KMS-11 (cell line): ENCODE data around the gene CTNNA3.

Source experiments
- H2AFZ ChIP-seq: fragments of 200-600 bp; sonication (generic); 2 replicates; pipeline ENCODE4 v1.6.1; 2016; ENCODE audit warnings: antibody characterized with exemption, mixed run types, low read depth
- H3K27ac ChIP-seq: fragments of 200-600 bp; sonication (generic); 2 replicates; pipeline ENCODE4 v1.6.1; 2016; ENCODE audit warnings: mild to moderate bottlenecking, mixed run types
- H3K27me3 ChIP-seq: fragments of 200-600 bp; sonication (generic); 2 replicates; pipeline ENCODE4 v1.6.1; 2017; ENCODE audit warnings: mild to moderate bottlenecking, low read depth, mixed run types, moderate library complexity; ENCODE audit not compliant: insufficient read depth
- H3K36me3 ChIP-seq: fragments of 200-600 bp; sonication (generic); 2 replicates; pipeline ENCODE4 v1.6.1; 2017; ENCODE audit warnings: mild to moderate bottlenecking, mixed run types; ENCODE audit not compliant: insufficient read depth
- H3K4me1 ChIP-seq: fragments of 200-600 bp; sonication (generic); 2 replicates; pipeline ENCODE4 v1.6.1; 2016; ENCODE audit warnings: mild to moderate bottlenecking, low read depth, mixed run types; ENCODE audit not compliant: poor library complexity, severe bottlenecking
- H3K4me2 ChIP-seq: fragments of 200-600 bp; sonication (generic); 2 replicates; pipeline ENCODE4 v1.7.0; 2016; ENCODE audit warnings: mild to moderate bottlenecking, mixed run types
- H3K4me3 ChIP-seq: fragments of 200-600 bp; sonication (generic); IDR thresholded peaks from 2 replicates; pipeline ENCODE4 v1.6.1; 2017; ENCODE audit warnings: low read depth, low read length, mixed read lengths; ENCODE audit not compliant: insufficient read depth
- H3K79me2 ChIP-seq: fragments of 200-600 bp; sonication (generic); 2 replicates; pipeline ENCODE4 v1.6.1; 2016; ENCODE audit warnings: low read depth, mixed run types; ENCODE audit not compliant: insufficient read depth
- H3K9ac ChIP-seq: fragments of 200-600 bp; sonication (generic); 2 replicates; pipeline ENCODE4 v1.6.1; 2016; ENCODE audit warnings: mild to moderate bottlenecking, mixed run types
- H4K20me1 ChIP-seq: fragments of 200-600 bp; sonication (generic); 2 replicates; pipeline ENCODE4 v1.6.1; 2016; ENCODE audit warnings: mild to moderate bottlenecking, mixed run types; ENCODE audit not compliant: insufficient read depth
- CTCF ChIP-seq: fragments of 200-600 bp; sonication (generic); conservative IDR thresholded peaks from 2 replicates; pipeline ENCODE4 v1.6.1; 2017; ENCODE audit warnings: low read depth, mild to moderate bottlenecking, antibody characterized with exemption, low read length, moderate library complexity, mixed read lengths

The CTNNA3 gene

GRCh38 chr10:65903620-65904019, 1792.4 kb downstream of the CTNNA3 start:
- Histone ChIP-seq H3K27me3 (no peaks in the 10 kb centered on the region), H3K36me3 (no peaks in the 10 kb centered on the region), H2AFZ (no peak overlapping the region), H3K9ac (no peak overlapping the region), H3K4me1 (no peaks in the 10 kb centered on the region), H3K4me2 (no peak overlapping the region), H3K4me3 (no peak overlapping the region), H3K79me2 (no peaks in the 10 kb centered on the region), H4K20me1 (no peaks in the 10 kb centered on the region), H3K27ac (no peak overlapping the region)
- no peak for TF ChIP-seq CTCF

GRCh38 chr10:65900271-65900670, 1795.7 kb downstream of the CTNNA3 start:
- H3K4me3 ChIP-seq = no peak overlapping the region
- no peak overlapping the region for H3K27ac ChIP-seq
- H3K36me3 ChIP-seq = no peaks in the 10 kb centered on the region
- H3K79me2 ChIP-seq = no peaks in the 10 kb centered on the region
- H3K4me2 ChIP-seq = no peak overlapping the region
- no peaks in the 10 kb centered on the region for H3K4me1 ChIP-seq
- no peak for TF ChIP-seq CTCF
- H4K20me1 ChIP-seq = no peaks in the 10 kb centered on the region
- no peak overlapping the region for H2AFZ ChIP-seq
- no peak overlapping the region for H3K9ac ChIP-seq
- no peaks in the 10 kb centered on the region for H3K27me3 ChIP-seq

- H3K27ac ChIP-seq = no peak overlapping the region
- H3K36me3 ChIP-seq = no peaks in the 10 kb centered on the region
- TF ChIP-seq CTCF = no peak
- no peaks in the 10 kb centered on the region for H3K27me3 ChIP-seq
- no peaks in the 10 kb centered on the region for H3K79me2 ChIP-seq
- H3K4me1 ChIP-seq = no peaks in the 10 kb centered on the region
- no peak overlapping the region for H3K4me2 ChIP-seq
- no peak overlapping the region for H3K9ac ChIP-seq
- no peaks in the 10 kb centered on the region for H4K20me1 ChIP-seq
- H3K4me3 ChIP-seq = no peak overlapping the region
- no peak overlapping the region for H2AFZ ChIP-seq
These were observed 1797.9 kb downstream of the CTNNA3 start for GRCh38 chr10:65898055-65898454.

- Histone ChIP-seq H3K4me3 (no peak overlapping the region), H3K4me1 (no peaks in the 10 kb centered on the region), H3K4me2 (no peak overlapping the region), H4K20me1 (no peaks in the 10 kb centered on the region), H3K27me3 (no peaks in the 10 kb centered on the region), H3K9ac (no peak overlapping the region), H3K27ac (no peak overlapping the region), H3K36me3 (no peaks in the 10 kb centered on the region), H3K79me2 (no peaks in the 10 kb centered on the region), H2AFZ (no peak overlapping the region)
- no peak for TF ChIP-seq CTCF
These were observed 1801.0 kb downstream of the CTNNA3 start for GRCh38 chr10:65894961-65895360.
